ENCODE results near the gene SLC9A1. TPM values are rescaled to one million over a fixed set of nuclear protein-coding genes. Genes with fewer than 3 reads are reported as not detected.

SLC9A1 gene
- total RNA-seq, 2 experiments from 2014 or later, result 14.2 to 19.0 TPM

GRCh38 chr1:27136998-27137542 is 17.9 kb downstream of the SLC9A1 start:
- H3K4me3 Mint-ChIP-seq, result peak overlapping the region; percentile 80
- peaks cover 62% of the 10 kb centered on the region for H3K4me1 Mint-ChIP-seq (ENCODE audit: low read depth)
- intact Hi-C loops (cut with DNase I, micrococcal nuclease), result loop anchor here (1.0 kb wide), 2 partner anchors 17 to 18 kb away; partner anchors contain the start of gene SLC9A1 (in 1 of the 2)

GRCh38 chr1:27136236-27136551 is 18.7 kb downstream of the SLC9A1 start:
- ChIA-PET POLR2A (interaction anchor here (1.6 to 11.1 kb wide), 4 partner anchors 10 to 24 kb away, joined by 3 to 179 read pairs (median 18); partner anchors contain the start of gene SLC9A1), CTCF (interaction anchor here (0.5 to 2.1 kb wide), 4 partner anchors 18 to 475 kb away, joined by 3 to 6 read pairs (median 5); partner anchors contain the start of gene SLC9A1)
- Mint-ChIP-seq H3K9me3 (no peaks in the 10 kb centered on the region), H3K36me3 (ENCODE audit: low read depth) (peaks cover 5% of the 10 kb centered on the region), H3K4me3 (no peak overlapping the region), H3K27ac (peak overlapping the region; percentile 98), H3K4me1 (ENCODE audit: low read depth) (peaks cover 53% of the 10 kb centered on the region), H3K27me3 (no peaks in the 10 kb centered on the region)
- no peaks in the 10 kb centered on the region for H3K9me3 ChIP-seq (ENCODE audit: control insufficient read depth in 1 of 2, insufficient read depth in 1 of 2, low read length in 2 of 2)
- TF ChIP-seq CTCF (IDR thresholded peaks at IDR 0.05), result no peak
- DNase-seq (peak in 4 of 14 experiments; percentile 10 to 68 (median 54)), ATAC-seq (ENCODE audit: poor library complexity) (no peak)
- no peak overlapping the region for H3K4me3 ChIP-seq (ENCODE audit: low read length)
- H3K36me3 ChIP-seq (ENCODE audit: insufficient read depth, low read length), result no peaks in the 10 kb centered on the region
- peak overlapping the region; percentile 80 to 93 for H3K27ac ChIP-seq (ENCODE audit: low read depth in 1 of 2, low read length in 2 of 2)
- intact Hi-C loops (cut with DNase I, micrococcal nuclease), result no loop called here
- H3K27me3 ChIP-seq (ENCODE audit: control insufficient read depth in 1 of 2, insufficient read depth in 2 of 2, low read length in 2 of 2), result no peaks in the 10 kb centered on the region
- H3K4me1 ChIP-seq (ENCODE audit: insufficient read depth, low read length), result peaks cover 44% of the 10 kb centered on the region

More at GRCh38 chr1:27136998-27137542, 17.9 kb downstream of the SLC9A1 start:
- peak overlapping the region; percentile 98 for H3K27ac Mint-ChIP-seq
- POLR2A ChIA-PET, result interaction anchor here (0.6 to 11.1 kb wide), 9 partner anchors 10 to 1506 kb away, joined by 3 to 179 read pairs (median 3); partner anchors contain the start of gene SLC9A1
- Histone ChIP-seq H3K9me3 (ENCODE audit: control insufficient read depth in 1 of 2, insufficient read depth in 1 of 2, low read length in 2 of 2) (no peaks in the 10 kb centered on the region), H3K4me3 (ENCODE audit: low read length) (peak overlapping the region; percentile 49), H3K27ac (ENCODE audit: low read depth in 1 of 2, low read length in 2 of 2) (peak overlapping the region; percentile 80 to 93), H3K27me3 (ENCODE audit: control insufficient read depth in 1 of 2, insufficient read depth in 2 of 2, low read length in 2 of 2) (no peaks in the 10 kb centered on the region), H3K36me3 (ENCODE audit: insufficient read depth, low read length) (no peaks in the 10 kb centered on the region), H3K4me1 (ENCODE audit: insufficient read depth, low read length) (peaks cover 52% of the 10 kb centered on the region)
- no peaks in the 10 kb centered on the region for H3K9me3 Mint-ChIP-seq
- TF ChIP-seq CTCF (IDR thresholded peaks at IDR 0.05), result no peak
- ATAC-seq (ENCODE audit: poor library complexity), result peak; percentile 96
- H3K36me3 Mint-ChIP-seq (ENCODE audit: low read depth), result peaks cover 5% of the 10 kb centered on the region
- H3K27me3 Mint-ChIP-seq, result no peaks in the 10 kb centered on the region
- CTCF ChIA-PET, result interaction anchor here (1.9 kb wide), 1 partner anchor 18 kb away, joined by 6 read pairs; the partner anchor contains the start of gene SLC9A1
- peak; percentile 61 to 87 (median 80) for DNase-seq

GRCh38 chr1:27135541-27136235 is 19.2 kb downstream of the SLC9A1 start:
- no peak for DNase-seq
- ChIA-PET CTCF (interaction anchor here (0.5 to 2.1 kb wide), 3 partner anchors 19 to 475 kb away, joined by 3 to 6 read pairs (median 4); partner anchors contain the start of gene SLC9A1), POLR2A (interaction anchor here (2.2 to 11.1 kb wide), 3 partner anchors 13 to 23 kb away, joined by 13 to 179 read pairs (median 22); partner anchors contain the start of gene SLC9A1)
- Mint-ChIP-seq H3K36me3 (ENCODE audit: low read depth) (peaks cover 5% of the 10 kb centered on the region), H3K4me1 (ENCODE audit: low read depth) (peaks cover 52% of the 10 kb centered on the region), H3K27me3 (no peaks in the 10 kb centered on the region), H3K27ac (peak overlapping the region; percentile 98), H3K4me3 (peak overlapping the region; percentile 48), H3K9me3 (no peaks in the 10 kb centered on the region)
- intact Hi-C loops (cut with DNase I, micrococcal nuclease), result no loop called here
- Histone ChIP-seq H3K9me3 (ENCODE audit: control insufficient read depth in 1 of 2, insufficient read depth in 1 of 2, low read length in 2 of 2) (no peaks in the 10 kb centered on the region), H3K27me3 (ENCODE audit: control insufficient read depth in 1 of 2, insufficient read depth in 2 of 2, low read length in 2 of 2) (no peaks in the 10 kb centered on the region), H3K4me1 (ENCODE audit: insufficient read depth, low read length) (peaks cover 44% of the 10 kb centered on the region), H3K36me3 (ENCODE audit: insufficient read depth, low read length) (no peaks in the 10 kb centered on the region), H3K4me3 (ENCODE audit: low read length) (no peak overlapping the region), H3K27ac (ENCODE audit: low read depth in 1 of 2, low read length in 2 of 2) (peak overlapping the region; percentile 80 to 93)
- no peak for ATAC-seq (ENCODE audit: poor library complexity)
- no peak for TF ChIP-seq CTCF (IDR thresholded peaks at IDR 0.05)
